Upper lobe of left lung (tissue), 6 donors: ENCODE data around the gene RECQL5. TPM values are rescaled to one million over a fixed set of nuclear protein-coding genes. Genes with fewer than 3 reads are reported as not detected.

Experiments
- ATAC-seq, 2 donors: fragments of 200-7000 bp; cut with Tn5 transposase; one replicate each; pipeline ENCODE4 v1.9.1; 2022; ENCODE audit warnings: mild to moderate bottlenecking in 2 of 2, moderate library complexity in 2 of 2; ENCODE audit not compliant: low FRiP score in 2 of 2
- DNase-seq, 2 donors: peaks; one replicate each; pipeline ENCODE4 v3.0.0-alpha.2; 2019 to 2020
- H3K27ac ChIP-seq, 4 donors: fragments of 200-600 bp; sonication (generic); one replicate each; pipeline ENCODE4 v1.5.1; 2016 to 2019
- H3K27me3 ChIP-seq, 4 donors: fragments of 200-600 bp; sonication (generic); one replicate each; pipeline ENCODE4 v1.5.1; 2017 to 2019
- H3K36me3 ChIP-seq, 4 donors: fragments of 200-600 bp; sonication (generic); one replicate each; pipeline ENCODE4 v1.5.1; 2016 to 2019
- H3K4me1 ChIP-seq, 4 donors: fragments of 200-600 bp; sonication (generic); one replicate each; pipeline ENCODE4 v1.5.1; 2018 to 2019
- H3K4me3 ChIP-seq, 4 donors: fragments of 200-600 bp; sonication (generic); one replicate each; pipeline ENCODE4 v1.5.1; 2017 to 2019; ENCODE audit warnings: mild to moderate bottlenecking in 2 of 4, moderate library complexity in 1 of 4
- H3K9me3 ChIP-seq, 4 donors: fragments of 200-600 bp; sonication (generic); one replicate each; pipeline ENCODE4 v1.5.1; 2018 to 2019
- CTCF ChIP-seq, 6 experiments: fragments of 450-650 bp in 4 of 6; fragments of 200-600 bp in 2 of 6; sonication (generic) in 2 of 6; IDR thresholded peaks; one replicate each; pipeline ENCODE4 v1.5.1; 2016 to 2019; ENCODE audit warnings: antibody characterized with exemption in 6 of 6
- EP300 ChIP-seq, 4 donors: sonication (generic); formaldehyde crosslinking; IDR thresholded peaks; one replicate each; pipeline ENCODE4 v1.5.1; 2017; ENCODE audit warnings: antibody characterized with exemption in 4 of 4, control low read depth in 2 of 4
- POLR2A ChIP-seq, 4 donors: fragments of 450-650 bp; IDR thresholded peaks; one replicate each; pipeline ENCODE4 v1.5.1; 2016 to 2017; ENCODE audit warnings: antibody characterized with exemption in 4 of 4, mild to moderate bottlenecking in 2 of 4
- POLR2AphosphoS5 ChIP-seq, 2 donors: sonication (generic); formaldehyde crosslinking; IDR thresholded peaks; one replicate each; pipeline ENCODE4 v1.5.1; 2017; ENCODE audit warnings: antibody characterized with exemption in 2 of 2
- WGBS, 2 donors: methylation state at CpG; one replicate each; pipeline ENCODE4 v1.1.5; 2017 to 2018; 5-methylcytosine and 5-hydroxymethylcytosine counted together
- total RNA-seq, 6 donors: library from RNA; depleted of rRNA in 4 of 6; stranded (reverse); fragments of >200 nt in 4 of 6; gene quantifications; one replicate each; pipeline versions ENCODE4 v1.1.0 to v1.2.1, GENCODE V29; 2016 to 2021
- donor health status: DM: no; HTN: no; CAD: no; lungs with moderate emphysema.
- donor health status: DM: no; HTN: yes; CAD: no; lungs with severe emphysema.

The RECQL5 gene
- total RNA-seq, 6 donors from 2014 or later, result 11.4 to 97.4 (median 41.4) TPM

- peaks cover 3 to 73% (median 30%) of the 10 kb centered on the region in 4 donors for H3K36me3 ChIP-seq
- ATAC-seq, result peak; percentile 18 to 83
- no peak overlapping the region for H3K4me3 ChIP-seq
- H3K27me3 ChIP-seq, result no peaks in the 10 kb centered on the region
- WGBS, 2 donors, result 66 to 76% methylated on average over 14 to 19 of the region's 19 CpGs
- TF ChIP-seq CTCF (IDR thresholded peaks at IDR 0.05) (no peak), EP300 (IDR thresholded peaks at IDR 0.05) (no peak), POLR2AphosphoS5 (IDR thresholded peaks at IDR 0.05) (no peak)
- H3K4me1 ChIP-seq, result peaks cover 45 to 46% (median 46%) of the 10 kb centered on the region in 4 donors
- peak overlapping the region; percentile 20 to 64 (median 45) for H3K27ac ChIP-seq
- peak; percentile 34 to 72 for DNase-seq
- H3K9me3 ChIP-seq, result no peaks in the 10 kb centered on the region
Measured at GRCh38 chr17:75693500-75694481, 26.8 kb upstream of the RECQL5 start.

DNA sequence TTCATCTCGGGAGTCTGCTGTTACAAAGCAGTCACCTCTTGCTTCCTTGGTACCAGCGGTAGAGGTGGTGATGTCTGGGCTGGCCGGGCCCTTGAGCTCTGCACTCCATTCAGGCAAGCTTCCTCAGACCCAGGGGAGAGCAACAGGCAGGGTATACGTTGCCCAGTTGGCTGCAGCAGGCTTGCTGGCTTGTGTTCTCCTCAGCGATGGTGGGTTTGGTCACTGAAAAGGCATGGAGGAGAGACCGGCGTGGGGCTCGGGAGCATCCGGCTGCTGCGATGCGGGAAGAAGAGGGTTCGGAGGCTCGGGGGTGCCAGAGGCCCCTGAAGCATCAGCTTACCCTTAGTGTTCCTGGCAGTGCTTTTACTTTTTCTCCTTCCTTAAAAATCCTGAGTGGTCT lies 26.0 kb upstream of the RECQL5 start:
- H3K27me3 ChIP-seq, result no peaks in the 10 kb centered on the region
- TF ChIP-seq POLR2A (IDR thresholded peaks at IDR 0.05), result no peak
- no peak for TF ChIP-seq EP300 (IDR thresholded peaks at IDR 0.05)
- no peak for TF ChIP-seq CTCF (IDR thresholded peaks at IDR 0.05)
- no peak for TF ChIP-seq POLR2AphosphoS5 (IDR thresholded peaks at IDR 0.05)
- H3K4me3 ChIP-seq, result no peak overlapping the region
- peak overlapping the region in 2 of 4 donors; percentile 20 to 64 for H3K27ac ChIP-seq
- no peaks in the 10 kb centered on the region for H3K9me3 ChIP-seq
- H3K4me1 ChIP-seq, result peaks cover 47 to 48% (median 48%) of the 10 kb centered on the region in 4 donors
- peaks cover 3 to 69% (median 28%) of the 10 kb centered on the region in 4 donors for H3K36me3 ChIP-seq
- WGBS, 2 donors, result 93 to 98% methylated on average over 12 to 13 of the region's 13 CpGs
- DNase-seq, result peak in 1 of 2 donors; percentile 39
- no peak for ATAC-seq

DNA sequence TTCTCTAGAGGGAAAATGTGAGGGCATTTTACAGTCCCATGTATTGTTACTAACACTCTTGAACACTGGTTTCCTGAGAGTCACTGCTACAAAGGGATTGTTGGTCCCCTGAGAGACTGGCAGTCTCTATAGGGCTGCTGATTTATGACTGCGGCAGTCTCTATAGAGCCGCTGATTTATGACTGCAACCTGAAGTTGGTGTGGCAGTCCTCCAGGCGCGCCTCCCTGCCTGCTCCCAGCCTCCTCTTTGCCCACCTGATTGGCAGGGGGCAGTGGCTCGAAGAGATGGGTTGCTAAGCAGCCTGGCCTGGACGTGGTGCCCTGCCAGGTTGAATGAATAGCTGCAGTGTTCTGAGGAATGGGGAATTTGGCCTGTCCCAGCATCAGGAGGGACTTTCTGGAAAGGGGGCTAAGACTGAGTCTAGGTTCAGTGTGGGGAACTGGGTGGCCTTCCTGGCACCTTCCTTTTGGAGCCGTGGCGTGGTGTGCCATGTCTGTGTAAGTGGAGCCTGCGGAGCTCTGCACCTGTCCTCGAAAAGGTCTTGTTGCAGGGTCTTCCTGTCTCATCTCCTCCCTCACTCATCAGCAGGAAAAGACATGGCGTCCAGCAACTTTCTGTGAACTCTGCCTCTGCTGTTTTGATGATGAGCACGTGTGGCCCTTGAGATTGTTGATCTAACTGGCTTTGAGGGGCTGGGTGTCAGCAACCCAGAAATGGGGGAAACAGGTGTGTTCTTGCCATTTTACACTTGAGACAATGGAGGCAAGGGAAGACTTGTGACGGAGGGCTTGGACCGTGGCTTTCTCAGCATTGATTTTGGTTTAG lies 25.1 kb upstream of the RECQL5 start:
- H3K27ac ChIP-seq, result no peak overlapping the region
- TF ChIP-seq CTCF (IDR thresholded peaks at IDR 0.05) (no peak), EP300 (IDR thresholded peaks at IDR 0.05) (no peak), POLR2A (IDR thresholded peaks at IDR 0.05) (no peak), POLR2AphosphoS5 (IDR thresholded peaks at IDR 0.05) (no peak)
- no peak overlapping the region for H3K4me3 ChIP-seq
- no peak for ATAC-seq
- peaks cover 3 to 60% (median 25%) of the 10 kb centered on the region in 4 donors for H3K36me3 ChIP-seq
- H3K27me3 ChIP-seq, result no peaks in the 10 kb centered on the region
- H3K4me1 ChIP-seq, result peaks cover 46 to 47% (median 47%) of the 10 kb centered on the region in 4 donors
- WGBS, 2 donors, result 86 to 93% methylated on average over 8 to 14 of the region's 14 CpGs
- H3K9me3 ChIP-seq, result no peaks in the 10 kb centered on the region
- no peak for DNase-seq

DNA sequence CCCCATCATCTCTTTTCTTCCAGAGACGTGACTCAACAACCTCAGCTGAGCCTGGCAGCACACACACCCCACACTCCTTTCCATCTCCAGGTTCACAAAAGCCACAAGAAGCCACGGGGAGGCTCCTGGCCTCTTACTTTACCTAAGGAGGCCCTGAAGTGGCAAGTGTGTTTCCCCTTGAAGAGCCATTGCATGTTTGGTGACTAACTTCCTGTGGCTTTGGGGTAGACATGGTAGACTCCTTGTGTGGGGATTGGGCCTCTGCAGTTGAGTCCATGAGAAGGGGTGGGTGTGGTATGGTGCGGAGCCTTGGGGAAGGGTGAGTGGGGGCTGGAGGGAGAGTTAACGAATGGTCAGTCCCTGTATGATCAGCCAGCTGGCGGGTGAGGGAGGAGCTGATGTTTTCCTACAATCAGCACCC lies 24.4 kb upstream of the RECQL5 start:
- ATAC-seq, result no peak
- H3K4me1 ChIP-seq, result peaks cover 47 to 50% (median 49%) of the 10 kb centered on the region in 4 donors
- H3K4me3 ChIP-seq, result no peak overlapping the region

More for the DNA sequence above, 24.4 kb upstream of the RECQL5 start:
- Histone ChIP-seq H3K36me3 (peaks cover 3 to 58% (median 25%) of the 10 kb centered on the region in 4 donors), H3K27me3 (no peaks in the 10 kb centered on the region), H3K27ac (no peak overlapping the region), H3K9me3 (no peaks in the 10 kb centered on the region)
- TF ChIP-seq CTCF (IDR thresholded peaks at IDR 0.05) (no peak), EP300 (IDR thresholded peaks at IDR 0.05) (no peak), POLR2AphosphoS5 (IDR thresholded peaks at IDR 0.05) (no peak), POLR2A (IDR thresholded peaks at IDR 0.05) (no peak)
- DNase-seq, result no peak
- 79 to 83% methylated on average over 5 of the region's 5 CpGs for WGBS, 2 donors
